Osteoblast (primary cell): ENCODE data around the gene PRKCA. TPM values are rescaled to one million over a fixed set of nuclear protein-coding genes. Genes with fewer than 3 reads are reported as not detected.
"Not testable (repeated sequence)": the region's sequence is repeated elsewhere in the genome, so short reads cannot be mapped to it uniquely, and the experiment has no call there.

Experiments used
- DNase-seq: peaks from one replicate; pipeline ENCODE4 v3.0.0; 2011; ENCODE audit warnings: low spot score, mixed read lengths; ENCODE audit not compliant: insufficient read length; ENCODE audit errors: missing footprints
- H2AFZ ChIP-seq: 2 replicates; pipeline ENCODE4 v1.6.0; 2011; ENCODE audit warnings: mild to moderate bottlenecking, low read length
- H3K27ac ChIP-seq: 2 replicates; pipeline ENCODE4 v1.5.1; 2011; ENCODE audit warnings: mild to moderate bottlenecking, low read depth, low read length, moderate library complexity
- H3K27me3 ChIP-seq: 2 replicates; pipeline ENCODE4 v1.6.0; 2012; ENCODE audit warnings: mild to moderate bottlenecking, control low read depth, inconsistent platforms, low read length, moderate library complexity; ENCODE audit not compliant: insufficient read depth
- H3K36me3 ChIP-seq: 2 replicates; pipeline ENCODE4 v1.5.1; 2011; ENCODE audit warnings: mild to moderate bottlenecking, low read length, control low read depth, moderate library complexity; ENCODE audit not compliant: insufficient read depth
- H3K4me1 ChIP-seq: 2 replicates; pipeline ENCODE4 v1.5.1; 2011; ENCODE audit warnings: mild to moderate bottlenecking, low read length, control low read depth, moderate library complexity; ENCODE audit not compliant: insufficient read depth
- H3K4me2 ChIP-seq: 2 replicates; pipeline ENCODE4 v1.6.0; 2011; ENCODE audit warnings: mild to moderate bottlenecking, low read length; ENCODE audit not compliant: insufficient read depth
- H3K4me3 ChIP-seq: fragments of 200-600 bp; sonication (generic); 3 replicates; pipeline ENCODE4 v1.5.1; 2012; ENCODE audit warnings: mild to moderate bottlenecking, low read length, inconsistent platforms; ENCODE audit not compliant: insufficient read depth
- H3K79me2 ChIP-seq: 2 replicates; pipeline ENCODE4 v1.6.0; 2012; ENCODE audit warnings: mild to moderate bottlenecking, low read length, control low read depth, inconsistent platforms; ENCODE audit not compliant: insufficient read depth
- H3K9me3 ChIP-seq: 2 replicates; pipeline ENCODE4 v1.5.1; 2011; ENCODE audit warnings: low read depth, low read length, control low read depth
- H4K20me1 ChIP-seq: 2 replicates; pipeline ENCODE4 v1.6.0; 2012; ENCODE audit warnings: mild to moderate bottlenecking, low read length, control low read depth; ENCODE audit not compliant: insufficient read depth
- CTCF ChIP-seq: IDR thresholded peaks from 2 replicates; pipeline ENCODE4 v1.5.1; 2011; ENCODE audit warnings: mild to moderate bottlenecking, low read depth, low read length, moderate library complexity; ENCODE audit errors: extremely low read depth
- total RNA-seq: library from RNA; depleted of rRNA; stranded (reverse); fragments of >200 nt; gene quantifications from 2 replicates; pipeline ENCODE4 v1.2.3, GENCODE V29; 2012

The PRKCA gene
- total RNA-seq, 1 donor: 46.0 TPM

- Histone ChIP-seq H4K20me1 (peaks cover 36% of the 10 kb centered on the region), H3K79me2 (no peaks in the 10 kb centered on the region), H3K4me1 (peaks cover 17% of the 10 kb centered on the region), H3K9me3 (no peaks in the 10 kb centered on the region), H3K4me2 (no peak overlapping the region), H2AFZ (no peak overlapping the region), H3K27me3 (no peaks in the 10 kb centered on the region), H3K36me3 (no peaks in the 10 kb centered on the region), H3K4me3 (no peak overlapping the region), H3K27ac (no peak overlapping the region)
- TF ChIP-seq CTCF: no peak
- DNase-seq: no peak
Measured at GRCh38 chr17:66722341-66722740, 419.9 kb downstream of the PRKCA start.

GRCh38 chr17:66724581-66725341, 422.3 kb downstream of the PRKCA start:
- Histone ChIP-seq H2AFZ (no peak overlapping the region), H3K36me3 (no peaks in the 10 kb centered on the region), H3K27me3 (no peaks in the 10 kb centered on the region), H4K20me1 (peaks cover 39% of the 10 kb centered on the region), H3K79me2 (no peaks in the 10 kb centered on the region), H3K27ac (peak overlapping the region; percentile 55), H3K4me3 (no peak overlapping the region), H3K4me1 (peaks cover 17% of the 10 kb centered on the region), H3K9me3 (no peaks in the 10 kb centered on the region), H3K4me2 (peak overlapping the region; percentile 52)
- DNase-seq: peak; percentile 85
- TF ChIP-seq CTCF: no peak

GRCh38 chr17:66725438-66725837, 423.0 kb downstream of the PRKCA start:
- not testable (repeated sequence) for DNase-seq, H3K79me2 ChIP-seq

GRCh38 chr17:66725956-66726355, 423.5 kb downstream of the PRKCA start:
- Histone ChIP-seq H3K36me3 (no peaks in the 10 kb centered on the region), H3K27me3 (no peaks in the 10 kb centered on the region), H3K4me1 (peaks cover 17% of the 10 kb centered on the region), H3K4me3 (no peak overlapping the region), H3K4me2 (no peak overlapping the region), H3K79me2 (no peaks in the 10 kb centered on the region), H4K20me1 (peaks cover 39% of the 10 kb centered on the region), H3K27ac (no peak overlapping the region), H3K9me3 (no peaks in the 10 kb centered on the region), H2AFZ (no peak overlapping the region)
- TF ChIP-seq CTCF: no peak
- no peak for DNase-seq

More at GRCh38 chr17:66725438-66725837, 423.0 kb downstream of the PRKCA start:
- Histone ChIP-seq H4K20me1 (peaks cover 39% of the 10 kb centered on the region), H3K4me1 (peaks cover 17% of the 10 kb centered on the region)
- H3K4me2 ChIP-seq, H3K4me3 ChIP-seq, H3K36me3 ChIP-seq, H3K27me3 ChIP-seq, H2AFZ ChIP-seq, H3K27ac ChIP-seq, H3K9me3 ChIP-seq: not testable (repeated sequence)
